ENCODE results near the gene GP2.

The GP2 gene

DNA sequence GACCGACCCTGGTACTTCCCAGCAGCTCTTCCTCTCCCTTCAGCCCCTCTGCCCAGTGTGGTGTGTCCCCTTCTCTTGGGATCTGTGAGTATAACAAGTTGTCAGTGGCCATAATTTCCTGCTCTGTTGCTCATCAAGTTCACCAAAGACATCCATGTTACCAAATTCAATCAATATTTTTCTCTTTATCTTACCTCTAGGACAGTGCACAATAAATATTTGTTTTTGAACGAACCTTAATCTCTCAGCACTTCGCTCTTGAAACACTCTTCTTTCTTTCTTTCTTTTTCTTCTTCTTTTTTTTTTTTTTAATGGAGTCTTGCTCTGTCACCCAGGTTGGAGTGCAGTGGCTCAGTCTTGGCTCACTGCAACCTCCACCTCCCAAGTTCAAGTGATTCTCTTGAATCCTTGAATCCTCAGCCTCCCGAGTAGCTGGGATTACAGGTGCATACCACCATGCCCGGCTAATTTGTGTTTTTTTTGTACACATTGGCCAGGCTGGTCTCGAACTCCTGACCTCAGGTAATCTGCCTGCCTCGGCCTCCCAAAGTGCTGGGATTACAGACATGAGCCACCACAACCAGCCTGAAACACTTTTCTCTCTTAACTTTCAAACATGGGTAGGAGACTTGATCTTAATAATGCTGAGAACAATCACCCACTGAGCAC, 27.9 kb upstream of the GP2 start:
- no peak for TF ChIP-seq CTCF (IDR thresholded peaks at IDR 0.05; ENCODE audit: low read depth, low read length, missing control alignments)
- DNase-seq = no peak
- H3K4me3 ChIP-seq (ENCODE audit: low read depth, low read length) = no peak overlapping the region
- in situ Hi-C loops (cut with HindIII; ENCODE audit: low pct_ligation_motif_present, low sequenced_read_pairs) = no loop called here
- no peaks in the 10 kb centered on the region for H3K27me3 ChIP-seq (replicated peaks)
- H3K27ac ChIP-seq = no peak overlapping the region
- H3K36me3 ChIP-seq (replicated peaks) = no peaks in the 10 kb centered on the region

GRCh38 chr16:20353379-20353778, 26.1 kb upstream of the GP2 start:
- no peak for DNase-seq
- Histone ChIP-seq H3K27ac (no peak overlapping the region), H3K27me3 (replicated peaks) (no peaks in the 10 kb centered on the region), H3K36me3 (replicated peaks) (no peaks in the 10 kb centered on the region), H3K4me3 (ENCODE audit: low read depth, low read length) (no peak overlapping the region)
- TF ChIP-seq CTCF (IDR thresholded peaks at IDR 0.05; ENCODE audit: low read depth, low read length, missing control alignments) = no peak
- in situ Hi-C loops (cut with HindIII; ENCODE audit: low pct_ligation_motif_present, low sequenced_read_pairs) = no loop called here

DNA sequence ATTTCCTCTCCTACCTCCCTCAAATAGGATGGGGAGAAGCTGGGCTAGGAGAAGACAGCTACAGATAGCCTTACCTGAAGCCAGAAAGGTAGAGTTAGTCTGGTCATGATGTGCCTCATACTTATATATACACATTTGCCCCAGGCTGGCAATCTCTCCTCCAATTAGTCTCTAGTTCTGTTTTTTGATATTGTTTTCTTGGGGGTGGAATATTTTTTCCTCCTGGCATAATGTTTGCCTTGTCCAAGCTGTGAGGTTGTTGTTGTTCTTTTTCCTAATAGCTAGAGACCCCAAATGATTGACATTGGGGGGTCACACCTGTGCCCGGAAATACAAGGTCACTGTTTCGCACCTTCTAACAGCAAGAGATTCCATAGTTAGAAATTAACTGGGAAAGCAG, 25.3 kb upstream of the GP2 start, which contains the start of gene UMOD:
Gene UMOD, minus strand, starts transcription at position 101 of the 400 bp plus-strand sequence. CDS start 1,978 bp downstream, outside the sequence.
- in situ Hi-C loops (cut with HindIII; ENCODE audit: low pct_ligation_motif_present, low sequenced_read_pairs) = no loop called here
- Histone ChIP-seq H3K27me3 (replicated peaks) (no peaks in the 10 kb centered on the region), H3K27ac (no peak within 1 kb of the TSS), H3K36me3 (replicated peaks) (no peaks in the 10 kb centered on the region), H3K4me3 (ENCODE audit: low read depth, low read length) (no peak within 1 kb of the TSS)
- no peak for DNase-seq
- no peak for TF ChIP-seq CTCF (IDR thresholded peaks at IDR 0.05; ENCODE audit: low read depth, low read length, missing control alignments)

DNA sequence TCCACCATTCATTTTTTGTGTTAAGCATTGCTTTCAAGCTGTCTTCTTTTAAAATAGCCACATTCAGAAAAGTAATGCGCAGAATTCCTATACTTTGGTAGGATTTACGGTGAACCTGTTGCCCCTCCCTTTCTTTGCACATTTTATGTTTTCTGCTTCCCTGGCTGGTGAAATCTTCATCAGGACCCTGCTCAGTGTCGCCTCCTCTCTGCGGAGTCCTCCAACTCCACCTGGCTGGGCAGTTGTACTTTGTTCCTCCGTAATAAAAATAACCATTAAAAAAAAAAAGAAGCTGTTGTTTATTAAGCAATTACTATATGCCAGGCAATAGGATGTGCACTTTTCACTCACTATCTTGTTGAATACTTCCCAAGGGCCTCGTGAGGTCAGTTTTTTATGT, 22.3 kb upstream of the GP2 start:
- TF ChIP-seq CTCF (IDR thresholded peaks at IDR 0.05; ENCODE audit: low read depth, low read length, missing control alignments) = no peak
- Histone ChIP-seq H3K36me3 (replicated peaks) (no peaks in the 10 kb centered on the region), H3K27me3 (replicated peaks) (no peaks in the 10 kb centered on the region), H3K4me3 (ENCODE audit: low read depth, low read length) (no peak overlapping the region), H3K27ac (no peak overlapping the region)
- no peak for DNase-seq
- in situ Hi-C loops (cut with HindIII; ENCODE audit: low pct_ligation_motif_present, low sequenced_read_pairs) = no loop called here

DNA sequence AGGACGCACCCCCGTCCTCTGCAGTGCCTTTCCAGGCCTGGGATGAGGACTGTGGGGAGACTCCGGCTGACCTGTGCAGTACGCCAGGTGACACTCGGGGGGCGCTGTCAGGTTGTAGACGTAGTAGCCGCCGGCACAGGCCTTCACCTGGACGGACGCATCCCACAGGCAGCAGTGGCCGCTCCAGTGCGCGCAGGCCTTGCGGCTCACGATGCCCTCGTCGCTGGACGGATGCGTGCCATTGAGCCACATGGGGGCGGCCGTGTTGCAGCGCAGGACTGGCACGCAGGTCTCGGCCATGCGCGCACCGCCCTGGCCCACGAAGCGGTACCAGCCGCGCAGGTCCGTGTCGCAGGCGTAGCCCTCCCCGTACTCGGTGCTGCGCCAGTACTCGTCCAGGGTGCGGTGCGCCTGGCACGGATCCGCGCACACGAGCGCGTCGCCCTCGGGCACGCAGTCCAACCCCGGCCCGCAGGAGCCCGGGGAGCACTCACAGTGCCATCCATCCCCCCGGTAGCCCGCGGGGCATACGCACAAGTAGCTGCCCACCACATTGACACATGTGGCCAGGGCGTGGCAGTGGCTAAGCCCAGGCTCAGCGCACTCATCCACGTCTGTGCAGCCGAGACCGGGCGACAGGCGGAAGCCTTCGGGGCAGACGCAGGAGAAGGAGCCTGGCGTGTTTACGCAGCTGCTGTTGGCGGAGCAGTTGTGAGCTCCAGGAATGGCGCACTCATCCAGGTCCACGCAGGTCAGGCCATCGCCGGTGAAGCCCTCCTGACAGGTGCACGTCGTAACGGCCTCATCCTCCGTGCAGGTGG, 21.3 kb upstream of the GP2 start:
- Histone ChIP-seq H3K36me3 (replicated peaks) (no peaks in the 10 kb centered on the region), H3K4me3 (ENCODE audit: low read depth, low read length) (no peak overlapping the region), H3K27ac (no peak overlapping the region), H3K27me3 (replicated peaks) (no peaks in the 10 kb centered on the region)
- TF ChIP-seq CTCF (IDR thresholded peaks at IDR 0.05; ENCODE audit: low read depth, low read length, missing control alignments) = no peak
- in situ Hi-C loops (cut with HindIII; ENCODE audit: low pct_ligation_motif_present, low sequenced_read_pairs) = no loop called here
- no peak for DNase-seq
